ENCODE results near the gene LMBR1L.

GRCh38 chr12:49088932-49089330 lies 21.7 kb downstream of the LMBR1L start:
- TF ChIP-seq, protein P1, sequence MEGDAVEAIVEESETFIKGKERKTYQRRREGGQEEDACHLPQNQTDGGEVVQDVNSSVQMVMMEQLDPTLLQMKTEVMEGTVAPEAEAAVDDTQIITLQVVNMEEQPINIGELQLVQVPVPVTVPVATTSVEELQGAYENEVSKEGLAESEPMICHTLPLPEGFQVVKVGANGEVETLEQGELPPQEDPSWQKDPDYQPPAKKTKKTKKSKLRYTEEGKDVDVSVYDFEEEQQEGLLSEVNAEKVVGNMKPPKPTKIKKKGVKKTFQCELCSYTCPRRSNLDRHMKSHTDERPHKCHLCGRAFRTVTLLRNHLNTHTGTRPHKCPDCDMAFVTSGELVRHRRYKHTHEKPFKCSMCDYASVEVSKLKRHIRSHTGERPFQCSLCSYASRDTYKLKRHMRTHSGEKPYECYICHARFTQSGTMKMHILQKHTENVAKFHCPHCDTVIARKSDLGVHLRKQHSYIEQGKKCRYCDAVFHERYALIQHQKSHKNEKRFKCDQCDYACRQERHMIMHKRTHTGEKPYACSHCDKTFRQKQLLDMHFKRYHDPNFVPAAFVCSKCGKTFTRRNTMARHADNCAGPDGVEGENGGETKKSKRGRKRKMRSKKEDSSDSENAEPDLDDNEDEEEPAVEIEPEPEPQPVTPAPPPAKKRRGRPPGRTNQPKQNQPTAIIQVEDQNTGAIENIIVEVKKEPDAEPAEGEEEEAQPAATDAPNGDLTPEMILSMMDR (conservative IDR thresholded peaks at IDR 0.05; ENCODE audit: low read length) = no peak
- no peak for TF ChIP-seq EZH2phosphoT487 (IDR thresholded peaks at IDR 0.05; ENCODE audit: borderline replicate concordance)

Data from Loucy (cell line).